ENCODE results near the gene PPM1B.

DNA sequence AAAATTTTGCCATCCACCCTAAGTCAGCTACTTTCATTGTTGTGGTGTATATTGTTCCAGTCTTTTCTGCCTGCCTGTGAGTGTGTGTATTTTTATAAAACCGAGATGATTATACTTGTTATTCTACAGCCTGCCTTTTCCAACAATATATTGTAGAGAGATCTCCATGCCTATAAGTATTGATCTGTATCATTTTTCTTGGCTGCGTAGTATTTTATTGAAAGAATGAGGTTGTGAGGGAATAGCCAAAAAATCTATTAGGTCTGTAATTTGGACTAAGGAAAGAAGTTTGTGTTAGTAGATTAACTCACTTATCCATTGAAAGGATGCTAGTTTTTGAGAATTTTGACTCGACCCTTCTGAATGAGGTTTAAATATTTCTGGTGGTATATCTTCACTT lies 34.9 kb downstream of the PPM1B start:
- TF ChIP-seq, protein P1, sequence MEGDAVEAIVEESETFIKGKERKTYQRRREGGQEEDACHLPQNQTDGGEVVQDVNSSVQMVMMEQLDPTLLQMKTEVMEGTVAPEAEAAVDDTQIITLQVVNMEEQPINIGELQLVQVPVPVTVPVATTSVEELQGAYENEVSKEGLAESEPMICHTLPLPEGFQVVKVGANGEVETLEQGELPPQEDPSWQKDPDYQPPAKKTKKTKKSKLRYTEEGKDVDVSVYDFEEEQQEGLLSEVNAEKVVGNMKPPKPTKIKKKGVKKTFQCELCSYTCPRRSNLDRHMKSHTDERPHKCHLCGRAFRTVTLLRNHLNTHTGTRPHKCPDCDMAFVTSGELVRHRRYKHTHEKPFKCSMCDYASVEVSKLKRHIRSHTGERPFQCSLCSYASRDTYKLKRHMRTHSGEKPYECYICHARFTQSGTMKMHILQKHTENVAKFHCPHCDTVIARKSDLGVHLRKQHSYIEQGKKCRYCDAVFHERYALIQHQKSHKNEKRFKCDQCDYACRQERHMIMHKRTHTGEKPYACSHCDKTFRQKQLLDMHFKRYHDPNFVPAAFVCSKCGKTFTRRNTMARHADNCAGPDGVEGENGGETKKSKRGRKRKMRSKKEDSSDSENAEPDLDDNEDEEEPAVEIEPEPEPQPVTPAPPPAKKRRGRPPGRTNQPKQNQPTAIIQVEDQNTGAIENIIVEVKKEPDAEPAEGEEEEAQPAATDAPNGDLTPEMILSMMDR (IDR thresholded peaks at IDR 0.05), result no peak
- TF ChIP-seq EP300 (IDR thresholded peaks at IDR 0.05) (no peak), POLR2AphosphoS5 (IDR thresholded peaks at IDR 0.05) (no peak)

Measured in stomach (tissue), 4 donors.